Fibroblast of gingiva (primary cell): ENCODE results near the gene UBC.
"Not testable (repeated sequence)": the region's sequence is repeated elsewhere in the genome, so short reads cannot be mapped to it uniquely, and the experiment has no call there.

Experiments
- DNase-seq: peaks from one replicate; pipeline ENCODE4 v3.0.0-alpha.2; 2011; ENCODE audit warnings: low read depth

Gene UBC

GRCh38 chr12:124930586-124930985, 16.1 kb upstream of the UBC start:
- DNase-seq, result no peak

GRCh38 chr12:124929649-124930419, 15.4 kb upstream of the UBC start:
- no peak for DNase-seq

- no peak for DNase-seq
Observed at GRCh38 chr12:124928912-124929530, 14.6 kb upstream of the UBC start.

- DNase-seq, result peak; percentile 40
Observed at GRCh38 chr12:124928095-124928911, 13.9 kb upstream of the UBC start.

GRCh38 chr12:124927201-124928094, 13.0 kb upstream of the UBC start:
- DNase-seq, result peak; percentile 81

- DNase-seq, result not testable (repeated sequence)
Observed at GRCh38 chr12:124925782-124926181, 11.3 kb upstream of the UBC start.

GRCh38 chr12:124925117-124925516, 10.7 kb upstream of the UBC start:
- no peak for DNase-seq

GRCh38 chr12:124923905-124924734, 9.7 kb upstream of the UBC start:
- peak; percentile 84 for DNase-seq

- DNase-seq, result peak; percentile 55
Observed at GRCh38 chr12:124921200-124922031, 7.0 kb upstream of the UBC start.

- DNase-seq, result no peak
Observed at GRCh38 chr12:124920353-124920935, 6.0 kb upstream of the UBC start.

GRCh38 chr12:124919521-124920352, 5.3 kb upstream of the UBC start:
- DNase-seq, result no peak

GRCh38 chr12:124918622-124918988, 4.2 kb upstream of the UBC start:
- not testable (repeated sequence) for DNase-seq

- DNase-seq, result no peak
Observed at GRCh38 chr12:124917841-124918621, 3.6 kb upstream of the UBC start.

- DNase-seq, result peak; percentile 100
Observed at GRCh38 chr12:124917135-124917840, 2.8 kb upstream of the UBC start.

- DNase-seq, result peak; percentile 91
Observed at GRCh38 chr12:124916374-124917134, 2.1 kb upstream of the UBC start.
